SK-N-SH (cell line): ENCODE results near the gene LILRB5. TPM values are rescaled to one million over a fixed set of nuclear protein-coding genes. Genes with fewer than 3 reads are reported as not detected.

ENCODE experiments used
- CTCF ChIA-PET: fragments of 300-600, 350-600 bp; formaldehyde crosslinking; extraction: SDS; loops from one replicate; lab custom pipeline; 2021; lab: Yijun Ruan, JAX
- POLR2A ChIA-PET: fragments of 350-600 bp; sonication (Branson Sonifier 250); formaldehyde crosslinking; extraction: SDS; loops from one replicate; lab custom pipeline; 2020; ENCODE audit warnings: antibody characterized with exemption, inconsistent platforms; lab: Yijun Ruan, JAX
- DNase-seq: peaks from one replicate; pipeline ENCODE4 v3.0.0; 2012
- H2AFZ ChIP-seq: fragments of 200-600 bp; sonication (generic); 2 replicates; pipeline ENCODE4 v1.8.1; 2016; ENCODE audit warnings: antibody characterized with exemption, mild to moderate bottlenecking, low read depth
- H3F3A ChIP-seq: fragments of 200-600 bp; sonication (generic); replicated peaks from 2 replicates; pipeline ENCODE3; 2016; ENCODE audit warnings: antibody characterized with exemption, mild to moderate bottlenecking; ENCODE audit not compliant: insufficient read depth
- H3K27ac ChIP-seq, 2 experiments: fragments of 200-500 bp in 1 of 2; fragments of 200-600 bp in 1 of 2; sonication (Bioruptor generic) in 1 of 2; sonication (generic), shearing (Covaris generic) in 1 of 2; 2 replicates each; pipeline versions ENCODE4 v1.5.1 to v1.6.1; 2014 to 2016; ENCODE audit warnings: low read depth in 2 of 2, inconsistent platforms in 1 of 2, low read length in 1 of 2, mild to moderate bottlenecking in 1 of 2, mixed read lengths in 1 of 2
- H3K27me3 ChIP-seq: fragments of 200-600 bp; sonication (generic), shearing (Covaris generic); 2 replicates; pipeline ENCODE4 v1.6.1; 2016; ENCODE audit warnings: mixed run types; ENCODE audit not compliant: insufficient read depth
- H3K36me3 ChIP-seq, 2 experiments: fragments of 200-500 bp in 1 of 2; fragments of 200-600 bp in 1 of 2; sonication (Bioruptor generic) in 1 of 2; sonication (generic) in 1 of 2; replicated peaks in 1 of 2; 2 replicates each; pipeline versions ENCODE3 to v1.5.1; 2014 to 2016; ENCODE audit warnings: low read length in 1 of 2, mild to moderate bottlenecking in 1 of 2; ENCODE audit not compliant: insufficient read depth in 2 of 2, control insufficient read depth in 1 of 2
- H3K4me1 ChIP-seq, 2 experiments: fragments of 200-500 bp in 1 of 2; fragments of 200-600 bp in 1 of 2; sonication (Bioruptor generic) in 1 of 2; sonication (generic), shearing (Covaris generic) in 1 of 2; 2 replicates each; pipeline versions ENCODE4 v1.5.1 to v1.6.1; 2014 to 2016; ENCODE audit warnings: low read depth in 1 of 2, low read length in 1 of 2, mixed run types in 1 of 2; ENCODE audit not compliant: insufficient read depth in 2 of 2, control insufficient read depth in 1 of 2
- H3K4me2 ChIP-seq: fragments of 200-600 bp; sonication (generic), shearing (Covaris generic); 2 replicates; pipeline ENCODE4 v1.6.1; 2017; ENCODE audit warnings: mixed run types
- H3K4me3 ChIP-seq, 2 experiments: fragments of 200-500 bp in 1 of 2; fragments of 200-600 bp in 1 of 2; sonication (Bioruptor generic) in 1 of 2; sonication (generic), shearing (Covaris generic) in 1 of 2; 2 replicates each; pipeline versions ENCODE4 v1.5.1 to v1.8.1; 2014 to 2016; ENCODE audit warnings: low read depth in 2 of 2, inconsistent platforms in 1 of 2, low read length in 1 of 2, mild to moderate bottlenecking in 1 of 2, mixed read lengths in 1 of 2, moderate library complexity in 1 of 2
- H3K79me2 ChIP-seq: fragments of 200-600 bp; sonication (generic); 2 replicates; pipeline ENCODE4 v1.8.1; 2017; ENCODE audit warnings: mild to moderate bottlenecking; ENCODE audit not compliant: insufficient read depth
- H3K9ac ChIP-seq: fragments of 200-600 bp; sonication (generic); 2 replicates; pipeline ENCODE4 v1.6.1; 2017; ENCODE audit warnings: mixed run types
- H3K9me2 ChIP-seq: fragments of 200-600 bp; sonication (generic); 2 replicates; pipeline ENCODE4 v1.6.1; 2017; ENCODE audit warnings: mixed run types
- H3K9me3 ChIP-seq: fragments of 200-600 bp; sonication (generic); 2 replicates; pipeline ENCODE4 v1.6.1; 2017; ENCODE audit warnings: mixed run types, mild to moderate bottlenecking, moderate library complexity
- H4K20me1 ChIP-seq: fragments of 200-600 bp; sonication (generic); 2 replicates; pipeline ENCODE4 v1.6.1; 2017; ENCODE audit warnings: mild to moderate bottlenecking, mixed run types; ENCODE audit not compliant: insufficient read depth
- CHD2 ChIP-seq: fragments of 150-350 bp; IDR thresholded peaks from 2 replicates; pipeline ENCODE4 v1.6.1; 2018; ENCODE audit warnings: low read length; ENCODE audit not compliant: partially characterized antibody
- ELF1 ChIP-seq: IDR thresholded peaks from 2 replicates; pipeline ENCODE4 v1.4.0; 2012
- EP300 ChIP-seq, 2 experiments: IDR thresholded peaks; 2 replicates each; pipeline versions ENCODE4 v1.4.0 to v1.6.1; 2012; ENCODE audit warnings: borderline replicate concordance in 1 of 2, low read depth in 1 of 2, low read length in 1 of 2
- FOXM1 ChIP-seq: IDR thresholded peaks from 2 replicates; pipeline ENCODE4 v1.4.0; 2012; ENCODE audit warnings: low read depth, mild to moderate bottlenecking
- GABPA ChIP-seq: IDR thresholded peaks from 2 replicates; pipeline ENCODE4 v1.4.0; 2012; ENCODE audit warnings: low read depth, mild to moderate bottlenecking
- GATA2 ChIP-seq: sonication (generic); formaldehyde crosslinking; IDR thresholded peaks from 2 replicates; pipeline ENCODE4 v1.5.0; 2020; ENCODE audit warnings: mild to moderate bottlenecking, missing genetic modification reagents
- MEF2A ChIP-seq: IDR thresholded peaks from 2 replicates; pipeline ENCODE4 v1.4.0; 2012; ENCODE audit warnings: low read depth, borderline replicate concordance
- NRF1 ChIP-seq: IDR thresholded peaks from 2 replicates; pipeline ENCODE4 v1.6.1; 2012; ENCODE audit warnings: low read depth, mild to moderate bottlenecking, low read length
- RAD21 ChIP-seq: IDR thresholded peaks from 2 replicates; pipeline ENCODE4 v1.6.1; 2012; ENCODE audit warnings: mild to moderate bottlenecking, low read length
- RCOR1 ChIP-seq: fragments of 150-350 bp; IDR thresholded peaks from 2 replicates; pipeline ENCODE4 v1.6.1; 2017; ENCODE audit warnings: antibody characterized with exemption, low read length
- RXRA ChIP-seq: IDR thresholded peaks from 2 replicates; pipeline ENCODE4 v1.4.0; 2012; ENCODE audit warnings: low read depth, mild to moderate bottlenecking, borderline replicate concordance
- SMC3 ChIP-seq: IDR thresholded peaks from 2 replicates; pipeline ENCODE4 v1.6.1; 2012; ENCODE audit warnings: low read depth, low read length, improper control_type of control experiment
- TAF1 ChIP-seq: IDR thresholded peaks from 2 replicates; pipeline ENCODE4 v1.6.1; 2012; ENCODE audit warnings: low read depth, mild to moderate bottlenecking, low read length, moderate library complexity, borderline replicate concordance
- TCF12 ChIP-seq: IDR thresholded peaks from 2 replicates; pipeline ENCODE4 v1.4.0; 2012
- WGBS: methylation state at CpG from one replicate; pipeline ENCODE4 v1.1.6; 2017; ENCODE audit warnings: low lambda C conversion rate; 5-methylcytosine and 5-hydroxymethylcytosine counted together
- polyA plus RNA-seq, 3 experiments: library from polyadenylated mRNA; depleted of rRNA; stranded (reverse); fragments of >200 nt; gene quantifications; 2 replicates each; pipeline ENCODE4 v1.2.3, GENCODE V29; 2012
- TF ChIP-seq, protein P1 (sequence below): IDR thresholded peaks from 2 replicates; pipeline ENCODE4 v1.4.0; 2012; ENCODE audit warnings: low read depth, borderline replicate concordance
- TF ChIP-seq, protein P2 (sequence below): fragments of 150-350 bp; IDR thresholded peaks from 2 replicates; pipeline ENCODE4 v1.6.1; 2016; ENCODE audit warnings: mild to moderate bottlenecking, low read depth, low read length
- TF ChIP-seq, protein P3 (sequence below): fragments of 200-600 bp; sonication (generic); IDR thresholded peaks from 2 replicates; pipeline ENCODE4 v1.6.1; 2017; ENCODE audit warnings: antibody characterized with exemption, mild to moderate bottlenecking, moderate library complexity
- TF ChIP-seq, protein P4 (sequence below): IDR thresholded peaks from 2 replicates; pipeline ENCODE4 v1.4.0; 2012; ENCODE audit warnings: low read depth
- TF ChIP-seq, protein P5 (sequence below): IDR thresholded peaks from 2 replicates; pipeline ENCODE4; 2012

LILRB5 gene
- polyA plus RNA-seq, 1 of the 3 experiments (the other 2 are of a cell fraction), result not detected

DNA sequence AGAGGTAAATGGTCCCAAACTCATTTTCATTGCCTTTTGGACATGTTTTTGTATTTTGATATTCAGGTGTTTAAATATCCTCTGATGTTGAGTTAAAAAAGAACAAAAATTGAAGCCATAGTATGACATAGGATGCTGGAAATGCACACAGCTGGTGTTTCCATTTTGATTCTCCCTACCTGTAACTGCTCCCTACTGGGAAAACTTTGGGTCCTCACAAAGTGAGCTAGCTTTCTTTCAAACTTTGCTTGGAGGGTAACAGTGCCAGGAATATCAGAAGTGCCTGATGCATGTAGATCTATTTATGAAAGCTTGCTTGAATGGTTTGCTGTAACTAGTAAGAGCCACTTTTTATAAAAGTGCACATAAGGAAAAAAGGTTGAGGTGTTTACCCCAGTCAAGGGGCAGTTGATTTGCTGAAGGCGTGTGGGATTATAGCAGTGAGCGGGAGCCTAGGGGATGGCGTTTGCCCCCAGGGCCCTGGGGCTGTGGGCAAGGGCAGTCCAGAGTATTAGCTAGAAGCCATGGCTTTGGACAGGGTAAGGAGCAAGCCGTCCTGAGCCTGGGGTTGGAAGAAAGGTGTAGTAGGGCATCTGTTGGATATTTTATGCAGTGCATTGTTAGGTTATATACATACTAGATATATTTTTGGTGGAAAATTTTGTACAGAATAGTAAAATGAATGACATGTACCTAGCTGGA lies 52.2 kb downstream of the LILRB5 start:
- H3K79me2 ChIP-seq, result peaks cover 68% of the 10 kb centered on the region

More for the DNA sequence above, 52.2 kb downstream of the LILRB5 start:
- peaks cover 49 to 54% of the 10 kb centered on the region in 2 experiments for H3K4me1 ChIP-seq
- no peak overlapping the region for H3K9ac ChIP-seq
- no peak overlapping the region for H2AFZ ChIP-seq
- POLR2A ChIA-PET, result interaction anchor here (1.0 kb wide), 1 partner anchor 11 kb away, joined by 5 read pairs; no protein-coding TSS in a partner anchor
- no peak overlapping the region for H3K27ac ChIP-seq
- no peaks in the 10 kb centered on the region for H3K9me2 ChIP-seq
- WGBS, result 94% methylated on average over 4 of the region's 4 CpGs
- no peak for DNase-seq
- no peaks in the 10 kb centered on the region for H3K9me3 ChIP-seq
- H4K20me1 ChIP-seq, result peaks cover 90% of the 10 kb centered on the region
- CTCF ChIA-PET, result interaction anchor here (0.9 to 2.0 kb wide), 5 partner anchors 13 to 36 kb away, joined by 3 to 6 read pairs (median 3); no protein-coding TSS in a partner anchor
- H3K27me3 ChIP-seq, result no peaks in the 10 kb centered on the region
- H3K36me3 ChIP-seq, result peaks cover 60 to 70% of the 10 kb centered on the region in 2 experiments
- no peak overlapping the region for H3K4me3 ChIP-seq
- H3F3A ChIP-seq, result peaks cover 72% of the 10 kb centered on the region
- H3K4me2 ChIP-seq, result peak overlapping the region; percentile 97
- TF ChIP-seq, protein P1, sequence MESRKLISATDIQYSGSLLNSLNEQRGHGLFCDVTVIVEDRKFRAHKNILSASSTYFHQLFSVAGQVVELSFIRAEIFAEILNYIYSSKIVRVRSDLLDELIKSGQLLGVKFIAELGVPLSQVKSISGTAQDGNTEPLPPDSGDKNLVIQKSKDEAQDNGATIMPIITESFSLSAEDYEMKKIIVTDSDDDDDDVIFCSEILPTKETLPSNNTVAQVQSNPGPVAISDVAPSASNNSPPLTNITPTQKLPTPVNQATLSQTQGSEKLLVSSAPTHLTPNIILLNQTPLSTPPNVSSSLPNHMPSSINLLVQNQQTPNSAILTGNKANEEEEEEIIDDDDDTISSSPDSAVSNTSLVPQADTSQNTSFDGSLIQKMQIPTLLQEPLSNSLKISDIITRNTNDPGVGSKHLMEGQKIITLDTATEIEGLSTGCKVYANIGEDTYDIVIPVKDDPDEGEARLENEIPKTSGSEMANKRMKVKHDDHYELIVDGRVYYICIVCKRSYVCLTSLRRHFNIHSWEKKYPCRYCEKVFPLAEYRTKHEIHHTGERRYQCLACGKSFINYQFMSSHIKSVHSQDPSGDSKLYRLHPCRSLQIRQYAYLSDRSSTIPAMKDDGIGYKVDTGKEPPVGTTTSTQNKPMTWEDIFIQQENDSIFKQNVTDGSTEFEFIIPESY, result no peak
- TF ChIP-seq, protein P2, sequence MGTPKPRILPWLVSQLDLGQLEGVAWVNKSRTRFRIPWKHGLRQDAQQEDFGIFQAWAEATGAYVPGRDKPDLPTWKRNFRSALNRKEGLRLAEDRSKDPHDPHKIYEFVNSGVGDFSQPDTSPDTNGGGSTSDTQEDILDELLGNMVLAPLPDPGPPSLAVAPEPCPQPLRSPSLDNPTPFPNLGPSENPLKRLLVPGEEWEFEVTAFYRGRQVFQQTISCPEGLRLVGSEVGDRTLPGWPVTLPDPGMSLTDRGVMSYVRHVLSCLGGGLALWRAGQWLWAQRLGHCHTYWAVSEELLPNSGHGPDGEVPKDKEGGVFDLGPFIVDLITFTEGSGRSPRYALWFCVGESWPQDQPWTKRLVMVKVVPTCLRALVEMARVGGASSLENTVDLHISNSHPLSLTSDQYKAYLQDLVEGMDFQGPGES, result no peak
- TF ChIP-seq NRF1, result no peak
- TF ChIP-seq, protein P3, sequence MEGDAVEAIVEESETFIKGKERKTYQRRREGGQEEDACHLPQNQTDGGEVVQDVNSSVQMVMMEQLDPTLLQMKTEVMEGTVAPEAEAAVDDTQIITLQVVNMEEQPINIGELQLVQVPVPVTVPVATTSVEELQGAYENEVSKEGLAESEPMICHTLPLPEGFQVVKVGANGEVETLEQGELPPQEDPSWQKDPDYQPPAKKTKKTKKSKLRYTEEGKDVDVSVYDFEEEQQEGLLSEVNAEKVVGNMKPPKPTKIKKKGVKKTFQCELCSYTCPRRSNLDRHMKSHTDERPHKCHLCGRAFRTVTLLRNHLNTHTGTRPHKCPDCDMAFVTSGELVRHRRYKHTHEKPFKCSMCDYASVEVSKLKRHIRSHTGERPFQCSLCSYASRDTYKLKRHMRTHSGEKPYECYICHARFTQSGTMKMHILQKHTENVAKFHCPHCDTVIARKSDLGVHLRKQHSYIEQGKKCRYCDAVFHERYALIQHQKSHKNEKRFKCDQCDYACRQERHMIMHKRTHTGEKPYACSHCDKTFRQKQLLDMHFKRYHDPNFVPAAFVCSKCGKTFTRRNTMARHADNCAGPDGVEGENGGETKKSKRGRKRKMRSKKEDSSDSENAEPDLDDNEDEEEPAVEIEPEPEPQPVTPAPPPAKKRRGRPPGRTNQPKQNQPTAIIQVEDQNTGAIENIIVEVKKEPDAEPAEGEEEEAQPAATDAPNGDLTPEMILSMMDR, result no peak
- no peak for TF ChIP-seq GABPA
- TF ChIP-seq, protein P4, sequence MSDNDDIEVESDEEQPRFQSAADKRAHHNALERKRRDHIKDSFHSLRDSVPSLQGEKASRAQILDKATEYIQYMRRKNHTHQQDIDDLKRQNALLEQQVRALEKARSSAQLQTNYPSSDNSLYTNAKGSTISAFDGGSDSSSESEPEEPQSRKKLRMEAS, result no peak
- TF ChIP-seq FOXM1, result no peak
- no peak for TF ChIP-seq TAF1
- no peak for TF ChIP-seq EP300 (IDR thresholded peaks at IDR 0.05; ENCODE audit: borderline replicate concordance in 1 of 2, low read depth in 1 of 2, low read length in 1 of 2)
- TF ChIP-seq RAD21, result no peak
- TF ChIP-seq RCOR1, result no peak
- TF ChIP-seq GATA2 (CRISPR knock-in tag), result no peak
- no peak for TF ChIP-seq TCF12
- TF ChIP-seq MEF2A, result no peak
- no peak for TF ChIP-seq SMC3
- TF ChIP-seq CHD2, result no peak
- no peak for TF ChIP-seq RXRA
- TF ChIP-seq ELF1, result no peak
- TF ChIP-seq, protein P5, sequence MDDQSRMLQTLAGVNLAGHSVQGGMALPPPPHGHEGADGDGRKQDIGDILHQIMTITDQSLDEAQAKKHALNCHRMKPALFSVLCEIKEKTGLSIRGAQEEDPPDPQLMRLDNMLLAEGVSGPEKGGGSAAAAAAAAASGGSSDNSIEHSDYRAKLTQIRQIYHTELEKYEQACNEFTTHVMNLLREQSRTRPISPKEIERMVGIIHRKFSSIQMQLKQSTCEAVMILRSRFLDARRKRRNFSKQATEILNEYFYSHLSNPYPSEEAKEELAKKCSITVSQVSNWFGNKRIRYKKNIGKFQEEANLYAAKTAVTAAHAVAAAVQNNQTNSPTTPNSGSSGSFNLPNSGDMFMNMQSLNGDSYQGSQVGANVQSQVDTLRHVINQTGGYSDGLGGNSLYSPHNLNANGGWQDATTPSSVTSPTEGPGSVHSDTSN, result no peak
